Measurements from ENCODE around the gene OPTC.
A peak's percentile ranks its signal among the peaks of the same experiment; 100 is the strongest.

The OPTC gene

GRCh38 chr1:203536980-203537455 lies 43.1 kb downstream of the OPTC start:
- DNase-seq (ENCODE audit: low spot score), result no peak

GRCh38 chr1:203537806-203538464 lies 44.0 kb downstream of the OPTC start:
- no peak for DNase-seq (ENCODE audit: low spot score)

GRCh38 chr1:203538726-203539125 lies 44.8 kb downstream of the OPTC start:
- no peak for DNase-seq (ENCODE audit: low spot score)

GRCh38 chr1:203539831-203540546 lies 46.0 kb downstream of the OPTC start:
- no peak for DNase-seq (ENCODE audit: low spot score)

- no peak for DNase-seq (ENCODE audit: low spot score)
These were observed 50.5 kb downstream of the OPTC start for GRCh38 chr1:203544485-203544884.

- no peak for DNase-seq (ENCODE audit: low spot score)
These were observed 51.2 kb downstream of the OPTC start for GRCh38 chr1:203544978-203545816.

GRCh38 chr1:203546274-203546673 lies 52.3 kb downstream of the OPTC start:
- DNase-seq (ENCODE audit: low spot score), result no peak

GRCh38 chr1:203547147-203547546 lies 53.2 kb downstream of the OPTC start:
- no peak for DNase-seq (ENCODE audit: low spot score)

- DNase-seq (ENCODE audit: low spot score), result no peak
These were observed 53.9 kb downstream of the OPTC start for GRCh38 chr1:203547771-203548421.

GRCh38 chr1:203548892-203549291 lies 54.9 kb downstream of the OPTC start:
- no peak for DNase-seq (ENCODE audit: low spot score)

GRCh38 chr1:203549309-203549708 lies 55.4 kb downstream of the OPTC start:
- DNase-seq (ENCODE audit: low spot score), result no peak

GRCh38 chr1:203550846-203551245 lies 56.9 kb downstream of the OPTC start:
- no peak for DNase-seq (ENCODE audit: low spot score)

GRCh38 chr1:203551550-203551949 lies 57.6 kb downstream of the OPTC start:
- no peak for DNase-seq (ENCODE audit: low spot score)

- DNase-seq (ENCODE audit: low spot score), result no peak
These were observed 59.5 kb downstream of the OPTC start for GRCh38 chr1:203553496-203553895.

GRCh38 chr1:203554071-203554470 lies 60.1 kb downstream of the OPTC start:
- no peak for DNase-seq (ENCODE audit: low spot score)

- DNase-seq (ENCODE audit: low spot score), result no peak
These were observed 61.1 kb downstream of the OPTC start for GRCh38 chr1:203555076-203555475.

GRCh38 chr1:203555511-203556046 lies 61.6 kb downstream of the OPTC start:
- DNase-seq (ENCODE audit: low spot score), result no peak

GRCh38 chr1:203556047-203556851 lies 62.3 kb downstream of the OPTC start:
- DNase-seq (ENCODE audit: low spot score), result no peak

- DNase-seq (ENCODE audit: low spot score), result no peak
These were observed 63.4 kb downstream of the OPTC start for GRCh38 chr1:203557390-203557789.

GRCh38 chr1:203558064-203558760 lies 64.3 kb downstream of the OPTC start:
- peak; percentile 31 for DNase-seq (ENCODE audit: low spot score)
